ENCODE measurements around the gene CXorf66.

- no peak for TF ChIP-seq CTCF (conservative IDR thresholded peaks at IDR 0.05 in 1 of 2, IDR thresholded peaks at IDR 0.05 in 1 of 2; ENCODE audit: extremely low read depth in 1 of 2, insufficient read depth in 1 of 2, low read depth in 1 of 2, low read length in 2 of 2)
- TF ChIP-seq EZH2 (IDR thresholded peaks at IDR 0.05; ENCODE audit: borderline replicate concordance, low read length), result no peak
These were observed 40.6 kb downstream of the CXorf66 start for GRCh38 chrX:139924696-139925095.

Measured in mammary epithelial cell (primary cell).